HUES6 (cell line): ENCODE data around the gene STK32B.
"Not testable (repeated sequence)": the region's sequence is repeated elsewhere in the genome, so short reads cannot be mapped to it uniquely, and the experiment has no call there.

Source experiments
- H3K27ac ChIP-seq: 2 replicates; pipeline ENCODE4 v1.7.0; 2013; ENCODE audit warnings: low read depth, mild to moderate bottlenecking, low read length, inconsistent platforms
- H3K27me3 ChIP-seq: 2 replicates; pipeline ENCODE4 v1.6.1; 2013; ENCODE audit warnings: low read length; ENCODE audit not compliant: control insufficient read depth, insufficient read depth
- H3K36me3 ChIP-seq: 2 replicates; pipeline ENCODE4 v1.6.1; 2013; ENCODE audit warnings: low read length; ENCODE audit not compliant: control insufficient read depth, insufficient read depth
- H3K4me1 ChIP-seq: 2 replicates; pipeline ENCODE4 v1.6.1; 2013; ENCODE audit warnings: low read length; ENCODE audit not compliant: control insufficient read depth, insufficient read depth
- H3K4me3 ChIP-seq: 2 replicates; pipeline ENCODE4 v1.5.1; 2013; ENCODE audit warnings: low read depth, low read length
- H3K9ac ChIP-seq: one replicate; pipeline ENCODE4 v1.6.1; 2013; ENCODE audit warnings: mild to moderate bottlenecking, low read length
- H3K9me3 ChIP-seq: 2 replicates; pipeline ENCODE4 v1.6.1; 2013; ENCODE audit warnings: low read depth, low read length; ENCODE audit not compliant: control insufficient read depth, insufficient read depth

Gene STK32B

DNA sequence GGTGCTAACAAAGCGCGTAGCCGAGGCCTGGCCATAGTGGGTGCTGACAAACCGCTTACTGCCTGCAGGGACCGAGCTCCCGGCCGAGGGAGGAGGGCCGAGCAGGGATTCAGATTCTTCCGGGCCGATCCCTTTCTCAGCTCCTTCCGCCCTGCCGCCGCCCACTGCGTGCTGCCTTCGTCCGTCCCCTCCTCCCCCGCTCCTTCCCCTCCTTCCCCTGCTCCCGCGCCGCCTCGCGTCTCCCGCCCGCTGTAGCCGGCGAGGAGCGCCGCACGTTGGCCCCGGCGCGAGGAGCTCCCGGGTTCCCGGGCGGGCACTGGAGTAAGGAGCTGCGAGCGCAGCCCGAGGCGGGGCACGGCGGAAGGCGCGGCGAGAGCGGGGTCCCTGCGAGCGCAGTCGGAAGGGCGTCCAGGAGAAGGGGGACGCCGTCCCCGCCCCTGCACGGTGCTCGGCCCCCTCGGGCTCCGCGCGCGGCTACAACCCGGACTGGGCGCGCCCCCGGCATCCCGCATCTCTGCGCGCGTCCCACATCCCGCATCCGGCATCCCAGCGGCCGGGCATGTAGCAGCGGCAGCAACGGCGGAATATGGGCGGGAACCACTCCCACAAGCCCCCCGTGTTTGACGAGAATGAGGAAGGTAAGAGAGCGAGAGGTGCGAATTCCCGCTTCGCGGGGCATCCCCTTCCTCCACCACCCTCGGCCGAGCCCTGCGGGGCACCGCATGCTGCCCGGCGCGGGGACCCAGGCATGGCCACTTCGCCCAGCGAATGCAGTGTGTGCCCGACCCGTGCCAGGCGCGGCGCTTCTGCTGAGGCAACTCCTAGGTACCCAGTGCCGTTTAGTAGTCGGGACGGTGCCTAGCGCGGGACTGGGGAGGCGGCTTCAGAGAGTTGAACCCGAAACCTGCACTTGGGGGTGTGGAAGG lies at the start of gene STK32B:
STK32B (plus strand) TSS at position 203 of the 926 bp plus-strand sequence.
- H3K4me1 ChIP-seq: 0 out of 2 replicates have a peak, but pooled peaks cover 7% of the 10 kb centered on the region
- H3K36me3 ChIP-seq: no peaks in the 10 kb centered on the region
- no peak within 1 kb of the TSS for H3K27ac ChIP-seq
- H3K9me3 ChIP-seq: no peaks in the 10 kb centered on the region
- peak within 1 kb of the TSS; percentile 62 for H3K4me3 ChIP-seq
- H3K27me3 ChIP-seq: peaks cover 45% of the 10 kb centered on the region
- H3K9ac ChIP-seq: peak within 1 kb of the TSS; percentile 49

DNA sequence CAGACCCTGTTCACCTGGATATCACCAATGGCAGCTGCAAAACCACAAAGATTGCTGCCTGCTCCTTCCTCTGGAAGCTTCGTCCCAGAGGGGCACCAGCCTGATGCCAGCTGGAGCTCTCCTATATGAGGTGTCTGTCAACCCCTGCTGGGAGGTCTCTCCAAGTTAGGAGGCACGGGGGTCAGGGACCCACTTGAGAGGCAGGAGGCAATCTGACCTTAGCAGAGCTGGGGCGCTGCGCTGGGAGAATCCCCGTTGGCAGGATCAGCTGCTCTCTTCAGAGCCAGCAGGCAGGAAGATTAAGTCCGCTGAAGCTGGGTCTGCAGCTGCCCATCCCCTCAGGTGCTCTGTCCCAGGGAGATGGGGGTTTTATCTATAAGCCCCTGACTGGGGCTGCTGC lies 49.6 kb upstream of the STK32B start:
- not testable (repeated sequence) for H3K9me3 ChIP-seq, H3K4me1 ChIP-seq, H3K4me3 ChIP-seq, H3K36me3 ChIP-seq, H3K9ac ChIP-seq, H3K27ac ChIP-seq, H3K27me3 ChIP-seq

DNA sequence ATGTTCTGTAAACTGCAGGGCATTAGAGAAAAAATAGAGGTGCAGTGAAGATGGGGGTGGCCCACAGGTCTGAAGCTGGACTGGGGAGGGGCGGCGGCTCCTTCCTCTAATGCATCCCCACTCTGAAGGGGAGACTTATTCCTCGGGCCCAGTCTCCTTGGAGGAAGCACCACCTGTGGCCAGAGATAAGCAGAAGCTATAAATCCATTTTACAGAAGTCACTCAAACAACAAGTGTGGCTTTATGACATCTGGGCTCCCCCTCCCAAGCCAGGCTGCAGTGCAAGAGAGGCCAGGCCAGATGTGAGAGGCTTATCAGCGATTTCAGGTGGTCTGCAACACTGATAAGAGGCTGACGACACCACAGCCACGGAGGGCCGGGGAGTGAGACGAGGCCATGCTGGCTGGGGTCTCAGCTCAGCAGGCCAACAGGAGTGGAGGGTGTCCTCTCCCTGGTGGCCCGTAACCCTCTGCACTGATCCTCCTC lies 47.9 kb upstream of the STK32B start:
- H3K27ac ChIP-seq: no peak overlapping the region
- H3K27me3 ChIP-seq: peaks cover 3% of the 10 kb centered on the region
- H3K4me1 ChIP-seq: no peaks in the 10 kb centered on the region
- H3K4me3 ChIP-seq: no peak overlapping the region
- H3K36me3 ChIP-seq: no peaks in the 10 kb centered on the region
- no peak overlapping the region for H3K9ac ChIP-seq
- no peaks in the 10 kb centered on the region for H3K9me3 ChIP-seq

DNA sequence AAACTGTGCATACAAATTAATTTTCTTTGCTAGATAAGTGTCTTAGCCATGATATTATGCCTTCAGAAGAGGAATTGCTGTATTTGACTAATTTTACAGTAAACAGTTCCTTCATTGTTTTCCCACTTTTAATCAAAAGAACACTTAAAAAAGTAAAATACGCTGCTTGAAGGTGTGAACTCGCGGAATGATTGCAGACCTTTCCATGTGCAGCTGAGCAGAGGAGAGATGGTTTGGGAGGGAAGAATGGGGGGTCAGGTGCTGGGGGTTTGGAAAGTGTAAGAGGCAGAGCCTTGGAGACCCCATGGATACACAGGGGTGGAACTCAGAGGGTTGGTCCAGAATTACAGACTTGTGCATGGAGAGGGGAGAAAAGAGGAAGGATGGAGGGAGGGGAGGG lies 47.4 kb upstream of the STK32B start:
- Histone ChIP-seq H3K4me1 (no peaks in the 10 kb centered on the region), H3K27ac (no peak overlapping the region), H3K9ac (no peak overlapping the region), H3K4me3 (no peak overlapping the region), H3K9me3 (no peaks in the 10 kb centered on the region), H3K36me3 (no peaks in the 10 kb centered on the region), H3K27me3 (peaks cover 3% of the 10 kb centered on the region)

DNA sequence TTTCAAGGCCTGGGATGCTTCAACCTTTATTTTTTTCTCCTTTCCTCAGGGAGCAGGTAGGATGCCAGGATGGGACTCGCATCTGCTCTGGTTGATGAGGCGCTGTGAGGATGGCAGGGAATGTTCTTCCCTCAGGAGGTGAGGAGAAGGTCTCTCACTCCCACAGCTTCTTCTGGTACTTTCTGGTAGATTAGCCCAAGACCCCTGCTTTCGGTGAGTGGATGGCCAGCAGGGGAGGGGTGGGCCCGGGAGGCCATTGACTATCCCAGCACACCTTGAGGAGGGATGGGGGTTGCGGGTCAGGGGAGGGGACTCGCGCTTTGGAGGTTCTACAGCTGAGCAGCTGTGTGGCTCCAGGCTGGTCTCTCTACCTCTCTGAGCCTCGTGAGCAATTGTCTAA lies 46.8 kb upstream of the STK32B start:
- Histone ChIP-seq H3K36me3 (no peaks in the 10 kb centered on the region), H3K4me3 (no peak overlapping the region), H3K9ac (no peak overlapping the region), H3K27ac (no peak overlapping the region), H3K4me1 (no peaks in the 10 kb centered on the region), H3K9me3 (no peaks in the 10 kb centered on the region), H3K27me3 (peaks cover 3% of the 10 kb centered on the region)

DNA sequence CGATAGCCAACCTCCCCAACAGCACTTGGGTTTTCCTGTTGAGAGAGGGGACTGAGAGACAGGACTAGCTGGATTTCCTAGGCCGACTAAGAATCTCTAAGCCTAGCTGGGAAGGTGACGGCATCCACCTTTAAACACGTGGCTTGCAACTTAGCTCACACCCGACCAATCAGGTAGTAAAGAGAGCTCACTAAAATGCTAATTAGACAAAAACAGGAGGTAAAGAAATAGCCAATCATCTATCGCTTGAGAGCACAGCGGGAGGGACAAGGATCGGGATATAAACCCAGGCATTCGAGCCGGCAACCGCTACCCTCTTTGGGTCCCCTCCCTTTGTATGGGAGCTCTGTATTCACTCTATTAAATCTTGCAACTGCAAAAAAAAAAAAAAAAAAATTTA lies 44.3 kb upstream of the STK32B start:
- H3K4me3 ChIP-seq, H3K27ac ChIP-seq, H3K27me3 ChIP-seq, H3K36me3 ChIP-seq, H3K9ac ChIP-seq, H3K9me3 ChIP-seq, H3K4me1 ChIP-seq: not testable (repeated sequence)

DNA sequence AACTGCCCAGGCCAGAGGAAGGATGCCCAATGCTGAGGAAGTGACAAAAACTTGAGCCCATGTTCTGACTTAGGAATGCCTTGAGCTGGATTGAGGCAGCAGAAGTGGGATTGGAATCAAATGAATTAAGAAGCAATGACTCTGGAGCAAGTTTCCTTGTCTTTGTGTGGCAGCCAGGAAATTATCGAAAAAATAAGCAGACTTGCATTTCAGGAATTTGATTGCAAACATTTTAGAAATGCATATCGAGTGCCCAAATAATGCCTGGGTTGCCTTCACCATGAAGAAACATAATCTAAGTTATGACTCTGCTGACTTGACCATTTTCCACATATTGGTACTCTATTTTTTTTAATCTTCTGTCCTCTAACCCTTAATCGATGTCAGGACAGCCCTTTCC lies 41.5 kb upstream of the STK32B start:
- no peaks in the 10 kb centered on the region for H3K36me3 ChIP-seq
- no peak overlapping the region for H3K27ac ChIP-seq
- H3K9me3 ChIP-seq: peaks cover 4% of the 10 kb centered on the region; the same call in 1 of the 2 replicates
- no peak overlapping the region for H3K9ac ChIP-seq
- peaks cover 8% of the 10 kb centered on the region; the same call in 1 of the 2 replicates for H3K27me3 ChIP-seq
- H3K4me3 ChIP-seq: no peak overlapping the region
- H3K4me1 ChIP-seq: no peaks in the 10 kb centered on the region

DNA sequence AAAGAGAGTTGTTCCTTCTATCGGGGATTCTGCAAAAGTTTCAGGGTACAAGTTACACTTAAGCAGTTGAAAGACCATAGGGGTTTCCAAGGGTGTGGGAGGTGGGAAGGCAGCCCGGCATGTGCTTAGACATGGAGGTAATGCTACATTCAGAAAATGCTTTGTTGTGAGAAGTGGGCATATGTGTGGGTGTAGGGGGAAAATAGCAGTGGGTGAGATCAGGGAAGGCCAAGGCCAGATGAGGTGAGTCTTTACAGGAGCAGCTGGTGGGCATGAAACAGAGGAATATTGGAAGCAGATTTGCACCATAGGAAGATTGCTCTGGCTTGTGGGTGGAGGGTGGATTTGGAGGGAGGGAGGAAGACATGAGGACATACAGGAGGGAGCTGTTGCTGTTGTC lies 40.3 kb upstream of the STK32B start:
- Histone ChIP-seq H3K9me3 (peaks cover 4% of the 10 kb centered on the region; the same call in 1 of the 2 replicates), H3K4me1 (no peaks in the 10 kb centered on the region), H3K4me3 (no peak overlapping the region), H3K27ac (no peak overlapping the region), H3K9ac (no peak overlapping the region), H3K36me3 (no peaks in the 10 kb centered on the region), H3K27me3 (peaks cover 8% of the 10 kb centered on the region; the same call in 1 of the 2 replicates)

DNA sequence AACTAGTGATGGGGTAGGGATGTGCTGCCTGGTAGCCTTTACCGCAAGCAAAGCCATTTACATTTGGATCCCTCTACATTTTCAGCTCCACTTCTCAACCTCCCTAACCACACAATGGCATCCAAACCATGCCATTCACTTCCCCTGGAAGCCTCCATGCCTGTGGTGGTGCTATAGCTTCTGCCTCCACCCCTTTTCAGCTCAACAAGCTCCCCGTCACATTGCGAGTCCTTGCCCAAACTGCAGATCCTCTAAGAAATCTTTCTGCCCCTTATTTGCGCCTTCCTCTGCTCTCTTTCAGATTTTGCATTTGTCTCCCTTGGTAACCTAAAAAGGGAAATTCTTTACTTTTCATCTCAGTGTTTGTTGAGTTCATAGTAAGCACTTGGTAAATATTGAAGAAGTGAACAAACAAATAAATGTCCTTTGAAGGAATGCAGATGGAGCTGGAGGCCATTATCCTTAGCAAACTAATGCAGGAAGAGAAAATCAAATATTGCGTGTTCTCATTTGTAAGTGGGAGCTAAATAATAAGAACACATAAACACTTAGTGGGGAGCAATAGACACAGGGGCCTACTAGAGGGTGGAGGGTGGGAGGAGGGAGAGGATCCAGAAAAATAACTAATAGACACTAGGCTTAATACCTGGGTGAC lies 38.9 kb upstream of the STK32B start:
- no peaks in the 10 kb centered on the region for H3K4me1 ChIP-seq
- H3K4me3 ChIP-seq: no peak overlapping the region
- no peaks in the 10 kb centered on the region for H3K36me3 ChIP-seq
- H3K9ac ChIP-seq: no peak overlapping the region
- peaks cover 4% of the 10 kb centered on the region; the same call in 1 of the 2 replicates for H3K9me3 ChIP-seq
- no peak overlapping the region for H3K27ac ChIP-seq
- H3K27me3 ChIP-seq: peaks cover 12% of the 10 kb centered on the region; the same call in 1 of the 2 replicates

DNA sequence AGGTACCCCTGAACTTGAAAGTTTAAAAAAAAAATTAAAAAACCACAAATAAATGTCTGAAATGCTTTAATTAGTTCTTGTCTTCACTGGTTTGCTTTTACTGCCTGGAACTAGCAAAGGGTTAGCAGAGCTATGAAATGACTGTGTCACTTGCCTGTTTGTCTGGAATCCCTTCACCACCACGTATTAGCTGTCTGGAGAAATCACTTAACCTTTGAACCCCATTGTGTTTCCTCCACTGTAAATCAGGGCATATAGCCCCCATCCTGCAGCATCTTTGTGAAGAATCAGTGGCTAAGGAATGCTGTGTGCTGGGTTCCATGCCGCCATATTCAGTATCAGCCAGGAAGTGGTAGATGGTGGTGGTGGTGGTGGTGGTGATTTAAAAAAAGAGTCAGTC lies 38.3 kb upstream of the STK32B start:
- no peak overlapping the region for H3K4me3 ChIP-seq
- peaks cover 12% of the 10 kb centered on the region; the same call in 1 of the 2 replicates for H3K27me3 ChIP-seq
- peaks cover under 1% of the 10 kb centered on the region; the same call in 1 of the 2 replicates for H3K4me1 ChIP-seq
- no peak overlapping the region for H3K9ac ChIP-seq
- no peak overlapping the region for H3K27ac ChIP-seq
- no peaks in the 10 kb centered on the region for H3K36me3 ChIP-seq
- H3K9me3 ChIP-seq: peaks cover 4% of the 10 kb centered on the region; the same call in 1 of the 2 replicates
